ENCODE data around the gene CGN. TPM values are rescaled to one million over a fixed set of nuclear protein-coding genes. Genes with fewer than 3 reads are reported as not detected.

CGN gene
- total and polyA plus RNA-seq, 2 donors (not counting 3 experiments of a cell fraction or from before 2014, with no cell fraction given) = 0.32 to 0.73 TPM

- H3K79me2 ChIP-seq (ENCODE audit: control insufficient read depth, insufficient read depth, low read length) = no peaks in the 10 kb centered on the region
- H3K4me2 ChIP-seq (ENCODE audit: insufficient read depth, low read length) = no peak overlapping the region
- H4K20me1 ChIP-seq (replicated peaks; ENCODE audit: control insufficient read depth, extremely low read depth, insufficient read depth, low read length) = no peaks in the 10 kb centered on the region
- no peaks in the 10 kb centered on the region for H3K9me1 ChIP-seq (replicated peaks; ENCODE audit: control insufficient read depth, extremely low read depth, insufficient read depth, low read length)
- no peak overlapping the region for H3K27ac ChIP-seq (ENCODE audit: insufficient read depth, low read depth, low read length)
- no peak for TF ChIP-seq MYC (IDR thresholded peaks at IDR 0.05; ENCODE audit: low read depth, low read length)
- TF ChIP-seq, protein P1, sequence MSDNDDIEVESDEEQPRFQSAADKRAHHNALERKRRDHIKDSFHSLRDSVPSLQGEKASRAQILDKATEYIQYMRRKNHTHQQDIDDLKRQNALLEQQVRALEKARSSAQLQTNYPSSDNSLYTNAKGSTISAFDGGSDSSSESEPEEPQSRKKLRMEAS (IDR thresholded peaks at IDR 0.05; ENCODE audit: insufficient read depth, insufficient read length) = no peak
- no peak for TF ChIP-seq EZH2 (IDR thresholded peaks at IDR 0.05; ENCODE audit: borderline replicate concordance, low read depth, low read length, severe bottlenecking)
- TF ChIP-seq, protein P2, sequence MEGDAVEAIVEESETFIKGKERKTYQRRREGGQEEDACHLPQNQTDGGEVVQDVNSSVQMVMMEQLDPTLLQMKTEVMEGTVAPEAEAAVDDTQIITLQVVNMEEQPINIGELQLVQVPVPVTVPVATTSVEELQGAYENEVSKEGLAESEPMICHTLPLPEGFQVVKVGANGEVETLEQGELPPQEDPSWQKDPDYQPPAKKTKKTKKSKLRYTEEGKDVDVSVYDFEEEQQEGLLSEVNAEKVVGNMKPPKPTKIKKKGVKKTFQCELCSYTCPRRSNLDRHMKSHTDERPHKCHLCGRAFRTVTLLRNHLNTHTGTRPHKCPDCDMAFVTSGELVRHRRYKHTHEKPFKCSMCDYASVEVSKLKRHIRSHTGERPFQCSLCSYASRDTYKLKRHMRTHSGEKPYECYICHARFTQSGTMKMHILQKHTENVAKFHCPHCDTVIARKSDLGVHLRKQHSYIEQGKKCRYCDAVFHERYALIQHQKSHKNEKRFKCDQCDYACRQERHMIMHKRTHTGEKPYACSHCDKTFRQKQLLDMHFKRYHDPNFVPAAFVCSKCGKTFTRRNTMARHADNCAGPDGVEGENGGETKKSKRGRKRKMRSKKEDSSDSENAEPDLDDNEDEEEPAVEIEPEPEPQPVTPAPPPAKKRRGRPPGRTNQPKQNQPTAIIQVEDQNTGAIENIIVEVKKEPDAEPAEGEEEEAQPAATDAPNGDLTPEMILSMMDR (IDR thresholded peaks at IDR 0.05; ENCODE audit: extremely low read depth in 1 of 2, insufficient read depth in 1 of 2, low read depth in 1 of 2, low read length in 2 of 2) = no peak
- no peak for TF ChIP-seq FOS (IDR thresholded peaks at IDR 0.05; ENCODE audit: borderline replicate concordance, insufficient read depth, low read length)
- TF ChIP-seq POLR2AphosphoS5 (IDR thresholded peaks at IDR 0.05; ENCODE audit: insufficient read depth, low read depth, low read length) = no peak
- TF ChIP-seq GATA2 (IDR thresholded peaks at IDR 0.05; ENCODE audit: insufficient read depth, insufficient read length, low read depth, low read length) = no peak
- TF ChIP-seq POLR2A (IDR thresholded peaks at IDR 0.05; ENCODE audit: low read depth, low read length) = no peak
- TF ChIP-seq JUN (IDR thresholded peaks at IDR 0.05; ENCODE audit: borderline replicate concordance, insufficient read depth, insufficient read length, low read depth) = no peak
- no peak overlapping the region for H3K9ac ChIP-seq (replicated peaks; ENCODE audit: extremely low read depth, insufficient read depth, low read length)
- no TSS peak for BruUV-seq (replicated peaks)
- no peaks in the 10 kb centered on the region for H3K36me3 ChIP-seq (ENCODE audit: control insufficient read depth in 2 of 2, extremely low read depth in 1 of 2, insufficient read depth in 2 of 2, low read length in 2 of 2)
- intact Hi-C loops (cut with micrococcal nuclease) = no loop called here
- POLR2A ChIA-PET = interaction anchor here (0.6 kb wide), 1 partner anchor 32 kb away, joined by 3 read pairs; the partner anchor contains the start of gene POGZ
- DNase-seq (ENCODE audit: low read depth, low spot score) (no peak), FAIRE-seq (no peak)
- no peaks in the 10 kb centered on the region for H3K27me3 ChIP-seq (ENCODE audit: control insufficient read depth in 2 of 2, insufficient read depth in 2 of 2, low read length in 2 of 2)
- CTCF ChIA-PET = interaction anchor here (1.3 kb wide), 1 partner anchor 12 kb away, joined by 3 read pairs; no protein-coding TSS in a partner anchor
- dilution Hi-C loops (cut with MboI; ENCODE audit: extremely low pct_ligation_motif_present, low sequenced_read_pairs) = no loop called here
- H3K4me3 ChIP-seq (replicated peaks in 1 of 3; ENCODE audit: insufficient read depth in 1 of 3, low read depth in 1 of 3, low read length in 3 of 3) = no peak overlapping the region
- H3K4me1 ChIP-seq (ENCODE audit: control insufficient read depth, extremely low read depth, insufficient read depth, low read length) = peaks cover 13% of the 10 kb centered on the region
- H2AFZ ChIP-seq (ENCODE audit: low read depth, low read length) = no peak overlapping the region
- no peaks in the 10 kb centered on the region for H3K9me3 ChIP-seq (replicated peaks; ENCODE audit: control insufficient read depth, insufficient read depth, low read length)
Observed at GRCh38 chr1:151491641-151492040, 19.5 kb upstream of the CGN start.
